Stimulated activated CD4-positive, alpha-beta T cell treated with anti-CD3 and anti-CD28 coated beads, Interleukin-4, amount 100 ng/mL, for 1 hour (primary cell): ENCODE results near the gene KCNJ1.

Experiments used
- DNase-seq: peaks from one replicate; pipeline ENCODE4 v3.0.0-alpha.2; 2020

KCNJ1 gene

GRCh38 chr11:128901653-128902514 lies 34.8 kb upstream of the KCNJ1 start:
- DNase-seq: no peak

GRCh38 chr11:128900468-128900867 lies 33.4 kb upstream of the KCNJ1 start:
- no peak for DNase-seq

GRCh38 chr11:128898580-128899344 lies 31.7 kb upstream of the KCNJ1 start:
- no peak for DNase-seq

GRCh38 chr11:128897826-128898225 lies 30.7 kb upstream of the KCNJ1 start:
- DNase-seq: no peak

- no peak for DNase-seq
Measured at GRCh38 chr11:128896356-128896755, 29.3 kb upstream of the KCNJ1 start.

- no peak for DNase-seq
Measured at GRCh38 chr11:128895526-128895925, 28.4 kb upstream of the KCNJ1 start.

GRCh38 chr11:128894685-128895084 lies 27.6 kb upstream of the KCNJ1 start:
- no peak for DNase-seq

GRCh38 chr11:128894286-128894681 lies 27.2 kb upstream of the KCNJ1 start:
- no peak for DNase-seq

- no peak for DNase-seq
Measured at GRCh38 chr11:128893578-128894285, 26.6 kb upstream of the KCNJ1 start.

- no peak for DNase-seq
Measured at GRCh38 chr11:128892866-128893565, 25.9 kb upstream of the KCNJ1 start.

GRCh38 chr11:128891913-128892398 lies 24.9 kb upstream of the KCNJ1 start:
- DNase-seq: no peak

GRCh38 chr11:128890543-128891368 lies 23.7 kb upstream of the KCNJ1 start, which contains the start of gene KCNJ5:
TSS of gene KCNJ5 (plus strand) at chr11:128891356. CDS start at chr11:128911274, 19,918 bp downstream.
- DNase-seq: no peak

GRCh38 chr11:128890216-128890542 lies 23.1 kb upstream of the KCNJ1 start:
- no peak for DNase-seq

GRCh38 chr11:128889657-128890213 lies 22.6 kb upstream of the KCNJ1 start:
- DNase-seq: no peak

- no peak for DNase-seq
Measured at GRCh38 chr11:128888034-128888985, 21.2 kb upstream of the KCNJ1 start.

- DNase-seq: no peak
Measured at GRCh38 chr11:128886406-128887124, 19.5 kb upstream of the KCNJ1 start.

- peak; percentile 35 for DNase-seq
Measured at GRCh38 chr11:128884703-128885338, 17.7 kb upstream of the KCNJ1 start.

GRCh38 chr11:128884054-128884453 lies 17.0 kb upstream of the KCNJ1 start:
- no peak for DNase-seq

GRCh38 chr11:128882451-128882850 lies 15.4 kb upstream of the KCNJ1 start:
- DNase-seq: no peak
